D341Med (cell line): Measurements from ENCODE around the gene FHIT.
"Not testable (repeated sequence)": the region's sequence is repeated elsewhere in the genome, so short reads cannot be mapped to it uniquely, and the experiment has no call there.

Experiments
- DNase-seq: peaks from one replicate; pipeline ENCODE4 v3.0.0; 2012; ENCODE audit warnings: low spot score

The FHIT gene

DNA sequence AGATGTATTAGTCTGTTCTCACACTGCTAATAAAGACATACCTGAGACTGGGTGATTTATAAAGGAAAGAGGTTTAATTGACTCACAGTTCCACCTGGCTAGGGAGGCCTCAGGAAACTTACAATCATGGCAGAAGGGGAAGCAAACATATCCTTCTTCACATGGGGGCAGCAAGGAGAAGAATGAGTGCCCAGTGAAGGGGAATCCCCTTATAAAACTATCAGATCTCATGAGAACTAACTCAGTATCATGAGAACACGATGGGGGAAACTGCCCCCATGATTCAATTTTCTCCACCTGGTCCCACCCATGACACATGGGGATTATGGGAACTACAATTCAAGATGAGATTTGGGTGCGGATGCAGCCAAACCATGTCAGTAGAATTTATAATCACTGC, 1316.7 kb downstream of the FHIT start:
- DNase-seq: not testable (repeated sequence)

DNA sequence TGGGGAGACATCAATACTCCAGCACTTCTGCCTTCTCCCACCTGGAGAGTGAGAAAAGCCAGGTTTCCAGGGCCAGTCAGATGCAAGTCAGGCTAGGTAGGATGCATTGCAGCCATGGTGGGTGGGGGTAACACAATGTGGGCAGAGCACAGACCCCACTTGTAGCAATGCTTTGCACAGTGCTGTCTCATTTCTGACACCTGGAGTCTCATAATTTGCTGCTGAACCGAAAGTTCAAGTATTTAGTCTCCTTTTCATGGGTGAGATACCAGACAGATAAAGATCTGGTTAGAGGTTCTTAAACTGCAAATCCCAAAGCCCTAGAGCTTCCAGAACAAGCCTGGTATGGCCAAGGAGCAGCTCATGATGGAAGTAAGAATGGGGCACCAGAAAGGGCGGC, 1321.1 kb downstream of the FHIT start:
- no peak for DNase-seq

DNA sequence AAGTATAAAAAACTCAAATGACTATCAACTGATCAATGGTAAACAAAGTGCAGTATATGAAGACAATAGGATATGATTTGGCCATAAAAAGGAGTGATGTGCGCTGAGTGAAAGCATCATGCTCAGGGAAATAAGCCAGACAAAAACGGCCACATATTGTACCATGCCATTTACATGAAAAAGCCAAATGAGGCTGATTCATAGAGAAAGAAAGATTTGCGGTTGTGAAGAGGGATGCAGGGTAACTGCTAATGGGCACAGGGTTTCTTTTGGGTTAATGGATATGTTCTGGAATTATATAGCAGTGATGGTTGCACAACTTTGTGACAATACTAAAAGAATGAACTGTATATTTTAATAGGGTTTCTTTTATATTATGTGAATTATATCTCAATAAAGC, 1324.2 kb downstream of the FHIT start:
- no peak for DNase-seq

DNA sequence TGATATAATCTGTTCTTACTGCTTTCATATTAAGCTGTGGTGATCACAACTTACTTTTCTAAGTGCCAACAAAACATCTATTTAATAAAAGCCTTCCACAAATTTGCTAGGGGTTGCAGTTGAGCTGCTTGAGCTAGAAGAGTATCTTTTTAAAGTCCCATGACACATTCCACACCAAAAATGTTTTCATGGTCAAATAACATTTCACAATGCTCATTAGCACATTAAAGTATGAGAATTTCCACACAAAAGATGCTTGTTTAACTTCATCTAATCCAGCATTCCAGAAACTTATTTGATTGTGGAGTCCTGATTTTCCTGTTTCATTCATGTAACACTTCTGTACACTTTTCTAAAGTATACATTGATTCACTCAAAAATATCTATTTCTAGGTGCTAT, 1325.3 kb downstream of the FHIT start:
- no peak for DNase-seq

DNA sequence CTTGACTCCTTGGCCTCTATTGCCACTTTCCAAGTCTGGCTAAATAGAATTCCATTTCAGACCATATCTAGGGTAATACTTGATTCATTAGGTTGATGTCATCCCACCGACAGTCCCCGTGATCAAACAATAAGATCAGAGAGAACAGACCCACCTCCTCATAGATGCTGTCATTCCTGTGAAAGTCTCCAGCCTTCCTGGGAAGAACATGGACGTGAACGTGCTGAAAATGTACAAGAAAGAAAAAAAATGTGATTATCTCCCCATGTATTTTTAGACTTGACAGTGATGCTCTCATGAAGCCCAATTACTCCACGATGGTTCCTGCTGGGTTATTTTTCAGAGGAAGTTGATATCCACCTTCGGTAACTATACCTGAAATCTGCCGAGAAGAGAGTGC, 1329.1 kb downstream of the FHIT start:
- no peak for DNase-seq

DNA sequence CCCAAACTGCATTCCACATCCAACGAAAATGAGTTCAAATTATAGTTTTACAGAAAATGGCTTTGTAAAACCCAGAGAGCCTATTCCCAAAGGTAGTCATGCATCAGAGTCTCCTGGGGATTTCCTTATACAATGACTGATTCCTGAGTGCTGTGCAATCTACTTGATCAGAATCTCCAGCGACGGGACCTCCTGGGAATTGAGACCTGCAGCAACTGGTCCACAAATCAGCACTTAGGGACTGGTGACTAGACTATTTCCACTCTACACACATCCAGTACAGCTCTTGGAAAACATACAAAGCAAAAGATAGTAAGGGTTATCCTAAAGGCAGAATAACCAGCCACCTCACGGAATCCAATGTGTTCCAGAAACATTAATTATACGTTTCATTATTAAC, 1330.4 kb downstream of the FHIT start:
- DNase-seq: no peak

DNA sequence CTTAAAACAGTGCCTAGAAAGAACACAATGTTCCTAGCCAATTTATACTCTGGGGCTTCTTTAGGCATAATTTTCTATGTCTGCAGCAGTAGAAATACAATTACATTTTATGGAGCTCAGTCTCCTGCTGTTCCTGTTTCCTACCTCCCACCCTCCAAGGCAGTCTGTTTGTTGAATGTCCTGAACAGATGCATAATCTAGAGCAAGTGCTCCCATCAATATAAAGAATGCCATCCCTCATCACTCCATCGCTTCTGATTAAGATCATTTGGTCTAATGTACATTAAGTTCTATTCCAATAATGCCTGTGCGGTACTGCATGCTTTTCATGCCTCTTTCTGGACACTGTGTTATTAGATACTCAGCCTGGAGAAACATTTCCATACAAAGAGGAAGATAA, 1331.7 kb downstream of the FHIT start:
- no peak for DNase-seq

DNA sequence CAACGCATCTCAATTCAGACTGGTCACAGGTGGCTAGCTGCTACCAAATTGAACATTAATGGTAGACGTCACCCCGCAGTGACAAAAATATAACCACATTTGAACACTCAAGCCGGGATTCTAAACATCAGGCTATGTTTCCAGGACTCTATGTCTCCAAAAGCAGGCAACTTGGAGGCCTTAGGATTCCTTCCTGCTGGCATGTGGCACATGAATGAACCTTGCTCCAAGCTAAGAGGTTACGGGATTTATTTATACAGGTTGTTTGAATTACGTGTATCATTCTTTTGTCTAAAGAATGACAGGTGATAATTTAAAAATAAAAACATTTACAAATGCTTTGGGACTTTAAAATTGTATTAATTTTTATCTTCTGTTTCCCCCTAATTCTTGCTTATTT, 1337.0 kb downstream of the FHIT start:
- DNase-seq: no peak

DNA sequence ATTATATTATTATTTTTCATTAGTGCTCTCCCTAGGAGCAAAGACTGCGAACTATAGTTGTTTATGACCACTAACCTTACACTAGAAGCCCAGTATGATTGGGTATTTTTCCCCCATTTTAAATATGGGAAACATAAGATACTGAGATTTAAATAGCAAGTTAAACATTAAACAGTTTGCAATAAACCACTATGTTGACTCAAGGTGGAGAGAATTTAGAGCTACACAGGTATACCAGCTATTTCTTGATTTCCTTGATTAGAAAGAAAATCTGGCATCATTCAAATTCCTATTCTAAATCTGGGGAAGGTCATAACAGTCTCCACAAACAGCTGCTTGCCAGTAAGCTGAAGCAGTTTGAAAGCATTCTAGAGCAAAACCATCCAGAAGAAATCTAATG, 1337.6 kb downstream of the FHIT start:
- DNase-seq: no peak

DNA sequence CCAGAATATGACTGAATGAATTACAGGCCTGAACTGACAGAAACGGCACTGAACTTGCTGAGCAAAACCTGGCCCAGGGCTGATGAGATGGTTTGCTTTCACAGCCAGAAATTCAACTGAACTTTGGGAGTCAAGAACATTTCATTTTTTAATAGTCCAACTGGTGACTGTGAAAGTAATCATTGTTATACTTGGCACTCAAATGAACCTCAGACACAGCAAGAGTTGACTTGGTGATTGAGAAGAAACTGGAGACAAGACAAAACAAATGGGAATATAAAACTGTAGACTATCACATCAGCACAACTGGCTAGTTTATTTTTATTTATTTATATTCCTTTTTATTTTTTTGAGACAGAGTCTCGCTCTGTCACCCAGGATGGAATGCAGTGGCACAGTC, 1342.6 kb downstream of the FHIT start:
- no peak for DNase-seq

DNA sequence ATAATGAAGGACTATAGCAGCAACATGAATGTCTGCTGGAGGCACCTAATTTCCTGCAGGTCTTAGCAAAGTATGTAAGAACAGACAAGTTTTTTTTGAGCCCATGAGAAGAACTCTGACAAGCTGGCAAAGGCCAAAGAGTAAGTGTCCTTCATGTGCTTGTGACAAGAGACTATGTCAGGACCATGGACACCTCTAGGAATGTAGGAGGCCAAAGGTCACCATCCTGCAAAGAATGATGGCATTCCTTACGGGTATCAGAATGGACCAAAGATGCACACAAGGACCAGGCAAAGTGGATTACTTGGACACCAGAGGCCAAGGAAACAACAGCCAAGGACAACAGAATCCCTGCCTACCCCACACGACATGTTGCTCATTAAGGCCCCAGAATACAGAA, 1343.0 kb downstream of the FHIT start:
- DNase-seq: no peak

DNA sequence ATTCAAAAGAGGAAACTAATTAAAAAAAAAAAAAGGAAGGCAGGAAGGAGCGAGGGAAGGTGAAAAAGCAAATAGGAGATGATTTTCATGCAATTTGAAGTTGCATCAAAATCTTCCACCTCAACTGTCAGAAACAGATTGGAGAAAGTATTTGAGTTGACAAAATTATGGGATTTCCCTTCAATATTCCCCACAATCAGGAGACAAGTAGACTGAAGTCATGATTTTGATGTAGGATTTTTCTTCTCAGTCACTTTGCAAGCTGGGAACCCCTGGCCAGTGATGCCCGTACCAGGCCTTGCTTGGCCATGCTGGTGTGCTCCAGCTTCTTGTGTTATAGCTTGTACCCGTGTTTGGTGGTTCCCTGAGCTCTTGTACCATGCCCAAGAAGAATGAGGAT, 1347.0 kb downstream of the FHIT start:
- no peak for DNase-seq

DNA sequence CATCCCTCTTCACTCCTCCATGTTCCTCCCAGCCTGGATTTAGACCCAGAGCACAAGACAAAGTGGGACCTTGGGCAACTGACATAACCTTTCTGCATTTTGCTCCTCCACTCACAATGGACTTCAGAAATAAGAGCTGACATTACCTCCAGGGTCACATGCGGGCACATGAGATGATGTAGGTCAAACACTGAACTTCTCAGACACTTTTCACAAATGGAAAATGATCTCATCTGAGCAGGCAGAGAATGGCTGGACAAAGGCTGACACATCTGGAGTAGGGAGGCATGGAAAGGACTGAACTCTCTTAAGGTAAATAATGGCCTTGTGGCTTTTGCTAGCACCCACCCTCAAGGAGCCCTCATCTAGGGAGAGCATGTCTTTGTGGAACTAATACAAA, 1352.2 kb downstream of the FHIT start:
- DNase-seq: no peak

DNA sequence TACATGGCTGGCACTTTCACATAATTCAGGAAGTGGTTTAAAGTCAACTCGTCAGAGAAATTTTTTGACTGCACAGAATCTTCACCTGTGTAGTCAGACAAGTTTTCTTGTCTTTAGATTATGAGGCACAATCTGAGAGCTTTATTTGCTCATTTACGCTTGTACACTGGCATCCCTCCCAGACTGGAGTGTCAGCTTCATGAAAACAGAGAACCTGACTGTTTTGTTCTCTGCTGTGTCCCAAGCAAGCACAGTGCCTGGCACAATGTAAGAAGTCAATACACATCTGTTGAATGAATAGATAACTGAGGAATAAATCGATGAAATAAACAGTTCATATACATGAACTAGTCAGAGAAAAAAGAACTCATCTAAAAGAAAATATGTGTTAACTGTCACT, 1355.3 kb downstream of the FHIT start:
- no peak for DNase-seq

DNA sequence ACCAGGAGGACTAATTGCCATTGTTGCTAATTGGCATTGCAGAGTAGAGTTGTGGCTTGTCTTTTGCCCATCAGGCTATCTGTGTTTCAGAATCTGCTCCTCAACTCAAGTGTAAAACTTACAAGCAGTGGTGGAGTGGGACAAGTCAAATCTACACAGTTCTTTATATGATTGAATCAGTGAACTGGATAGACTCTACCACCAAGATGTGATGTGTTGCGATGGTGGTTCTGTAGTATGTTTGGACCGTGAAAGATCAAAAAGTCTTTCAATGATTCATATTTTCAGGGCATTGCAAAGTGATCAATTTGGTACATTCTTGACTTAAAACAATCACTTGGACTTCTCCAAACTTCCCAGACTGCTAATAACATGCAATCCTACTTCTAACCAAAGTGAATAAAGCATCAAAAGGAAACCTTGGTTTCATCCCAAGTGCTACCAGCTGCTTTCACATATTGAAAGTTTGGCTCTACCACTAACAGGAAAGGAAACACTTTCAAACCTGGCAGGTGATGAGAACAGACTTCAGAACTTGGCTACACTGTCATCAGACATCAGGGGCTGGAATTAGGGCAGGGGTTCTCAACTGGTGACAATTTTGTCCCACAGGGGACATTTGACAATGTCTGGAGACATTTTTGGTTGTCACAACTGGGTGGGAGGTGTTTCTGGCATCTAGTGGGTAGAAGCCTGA, 1356.7 kb downstream of the FHIT start:
- DNase-seq: no peak

DNA sequence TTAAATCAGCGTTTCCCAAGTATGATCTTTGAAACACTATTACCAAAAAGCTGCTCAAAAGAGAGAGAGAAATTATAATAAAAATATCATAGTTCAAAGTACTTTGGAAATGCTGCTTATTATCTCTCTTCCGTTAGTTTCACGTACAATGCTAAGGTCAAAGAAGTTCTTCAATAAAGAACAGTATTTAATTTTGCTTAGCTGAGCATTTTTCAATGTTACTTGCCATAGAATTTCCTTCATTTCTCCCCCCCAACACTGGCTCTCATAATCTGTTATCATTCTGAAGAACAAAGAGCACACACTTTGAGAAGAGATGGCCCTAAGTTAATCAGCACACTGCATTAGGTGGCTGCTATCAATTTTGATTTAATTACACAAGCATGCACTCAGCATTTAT, 1360.6 kb downstream of the FHIT start:
- DNase-seq: no peak

DNA sequence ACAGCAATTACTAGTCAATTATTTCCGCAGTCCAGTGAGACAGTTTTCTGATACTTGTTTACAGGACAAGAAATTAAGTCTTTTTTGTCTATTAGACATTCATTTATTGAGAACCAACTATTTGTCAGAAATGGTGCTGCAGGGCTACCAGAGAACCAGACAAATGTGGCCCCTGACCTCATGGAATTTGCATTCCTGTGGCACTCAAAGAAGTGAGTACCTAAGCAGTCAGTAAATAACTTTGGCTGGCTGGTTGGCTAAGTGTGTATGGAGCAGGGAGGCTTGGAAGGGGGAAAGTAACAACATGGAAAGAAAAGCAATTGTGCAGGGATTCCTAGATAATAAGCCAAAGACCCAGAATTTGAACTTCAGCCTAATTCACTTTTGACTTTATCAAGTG, 1364.5 kb downstream of the FHIT start:
- DNase-seq: no peak

DNA sequence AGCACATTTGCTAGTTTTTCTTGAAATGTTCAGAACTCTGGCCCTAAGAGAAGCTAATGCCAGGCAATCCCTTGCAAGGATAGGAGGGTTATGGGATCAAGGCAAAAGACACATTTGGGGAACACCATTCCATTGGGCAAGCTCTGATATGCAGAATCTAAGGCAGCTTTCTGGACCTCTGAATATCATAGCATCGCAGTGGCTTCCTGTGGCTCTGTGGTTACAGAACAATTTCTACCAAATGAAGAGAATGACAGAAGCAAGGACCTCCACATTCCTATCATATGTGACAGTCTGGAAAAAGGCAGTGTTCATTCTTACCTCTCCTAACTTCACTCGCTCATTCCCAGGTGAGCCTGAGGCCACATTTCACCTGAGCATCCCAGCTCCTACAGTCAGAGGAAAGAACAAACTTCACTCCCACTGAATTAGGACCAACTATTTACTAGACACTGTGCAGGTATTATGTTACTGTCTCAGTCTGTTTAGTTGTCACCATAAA, 1365.3 kb downstream of the FHIT start:
- no peak for DNase-seq

DNA sequence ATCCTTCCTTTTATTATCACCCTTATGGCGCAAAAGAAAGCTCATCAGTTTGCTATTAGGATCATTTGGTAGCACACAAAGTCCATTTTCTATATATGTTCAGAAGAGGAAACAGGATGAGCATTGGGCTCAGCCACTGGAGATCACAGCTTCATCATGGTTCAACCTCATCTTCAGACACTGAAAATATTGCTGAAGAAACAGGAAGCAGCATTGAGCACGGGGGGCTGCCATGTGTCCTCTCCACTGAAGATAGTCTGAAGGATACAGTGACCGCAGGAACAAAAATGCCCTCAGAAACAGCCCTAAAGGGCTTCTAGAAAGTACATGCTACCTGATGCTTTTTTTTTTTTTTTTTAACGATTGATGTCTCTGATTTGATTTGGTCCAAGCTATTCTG, 1366.2 kb downstream of the FHIT start:
- DNase-seq: no peak

DNA sequence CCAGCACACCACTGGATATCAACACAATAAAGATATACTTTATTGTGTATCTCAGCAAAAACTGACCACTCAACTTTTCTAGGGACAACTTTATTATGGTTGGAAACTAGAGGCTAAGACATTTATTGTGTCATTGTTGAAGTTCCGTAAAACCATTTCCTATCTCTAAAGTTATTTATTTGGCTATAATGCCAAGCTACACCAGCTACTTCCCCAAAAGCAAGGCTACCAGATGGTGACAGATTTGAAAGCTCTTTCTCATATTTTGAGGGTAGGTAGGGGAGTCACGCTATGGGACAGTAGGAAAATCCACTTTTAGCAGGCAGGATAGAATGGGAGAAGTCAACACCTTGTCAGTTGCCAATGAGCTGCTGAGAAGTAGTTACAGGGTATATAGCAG, 1366.8 kb downstream of the FHIT start:
- no peak for DNase-seq

DNA sequence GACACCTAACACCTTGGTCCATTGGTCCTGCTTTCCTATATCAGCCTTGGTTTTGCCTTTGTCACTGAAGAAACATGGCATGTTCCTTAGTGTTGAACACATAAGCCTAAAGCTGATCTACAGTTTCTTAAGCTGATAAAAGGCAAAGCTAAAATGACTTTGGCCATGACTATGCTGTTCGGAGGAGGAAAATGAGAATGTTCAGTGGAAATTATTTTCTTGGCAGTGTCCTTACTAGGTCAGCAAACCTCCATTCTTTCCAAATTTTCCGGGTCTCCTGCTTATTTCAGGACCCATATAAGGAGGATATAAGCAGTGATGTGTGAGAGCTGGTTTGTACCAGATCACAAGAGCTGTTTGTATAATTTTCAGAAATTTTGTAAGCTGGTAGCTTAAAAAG, 1368.5 kb downstream of the FHIT start:
- no peak for DNase-seq

DNA sequence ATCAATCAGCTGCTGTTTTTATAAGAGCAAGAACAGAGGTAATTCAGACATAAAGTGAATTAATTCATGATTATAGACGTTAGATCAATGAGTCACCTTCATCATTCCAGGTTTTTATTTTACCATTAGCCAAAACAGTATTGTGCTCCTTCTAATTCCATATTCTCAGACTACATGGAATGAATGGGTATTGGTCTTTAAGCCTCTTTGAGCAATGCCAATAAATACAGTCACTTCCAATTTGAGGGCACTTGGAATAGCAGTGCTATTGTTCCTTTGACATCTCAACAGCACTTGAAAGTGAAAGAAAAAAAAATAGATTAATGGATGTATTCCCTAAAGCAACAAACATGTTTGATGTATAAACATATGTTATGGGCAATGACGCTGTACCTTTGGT, 1370.5 kb downstream of the FHIT start:
- no peak for DNase-seq

DNA sequence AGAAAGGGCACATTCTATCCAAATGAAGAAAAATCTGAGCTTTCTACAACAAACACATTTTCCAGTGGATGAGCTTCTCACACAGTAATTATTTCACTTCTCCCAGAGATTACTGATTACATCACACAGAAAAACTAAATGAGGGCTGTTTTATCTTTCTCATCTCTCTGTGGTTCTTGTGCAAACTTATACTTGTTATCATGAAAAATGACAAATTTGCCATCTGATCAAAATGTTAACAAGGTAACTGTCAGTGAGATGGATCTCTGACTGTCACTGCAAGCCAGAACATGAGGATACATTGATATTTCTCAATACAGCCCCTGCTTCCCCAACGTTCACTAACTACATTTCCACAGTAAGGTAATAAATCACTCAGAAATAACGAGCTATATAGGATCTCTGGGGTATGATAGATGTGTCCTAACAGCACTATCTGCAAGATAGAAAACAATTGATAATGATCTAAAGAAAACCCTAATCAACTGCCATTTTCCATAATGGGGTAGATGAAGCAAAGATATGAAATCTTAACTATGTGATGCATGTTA, 1372.1 kb downstream of the FHIT start:
- no peak for DNase-seq

DNA sequence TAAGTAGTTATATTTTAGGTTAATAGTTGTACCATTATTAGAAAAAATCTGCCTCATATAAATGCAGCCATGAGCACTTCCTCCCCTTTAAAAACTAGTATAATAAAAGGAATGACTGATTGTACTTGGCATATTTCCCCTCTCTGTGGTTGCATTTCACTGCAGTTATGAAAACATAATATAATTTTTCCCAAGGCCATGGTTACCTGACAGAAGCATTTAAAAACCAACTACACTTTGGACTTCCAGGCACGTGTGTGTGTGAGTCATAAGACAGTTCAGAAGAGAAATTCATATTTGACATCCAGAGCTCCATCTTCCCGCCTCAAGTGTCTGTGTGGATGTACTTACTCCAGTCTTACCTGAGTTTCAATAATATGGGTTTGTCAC, 1373.2 kb downstream of the FHIT start:
- no peak for DNase-seq
